ENCODE measurements around the gene ASF1A. TPM values are rescaled to one million over a fixed set of nuclear protein-coding genes. Genes with fewer than 3 reads are reported as not detected.

The ASF1A gene
- total RNA-seq, 4 donors from 2014 or later = 22.2 to 25.9 (median 23.7) TPM

- TF ChIP-seq, protein P1, sequence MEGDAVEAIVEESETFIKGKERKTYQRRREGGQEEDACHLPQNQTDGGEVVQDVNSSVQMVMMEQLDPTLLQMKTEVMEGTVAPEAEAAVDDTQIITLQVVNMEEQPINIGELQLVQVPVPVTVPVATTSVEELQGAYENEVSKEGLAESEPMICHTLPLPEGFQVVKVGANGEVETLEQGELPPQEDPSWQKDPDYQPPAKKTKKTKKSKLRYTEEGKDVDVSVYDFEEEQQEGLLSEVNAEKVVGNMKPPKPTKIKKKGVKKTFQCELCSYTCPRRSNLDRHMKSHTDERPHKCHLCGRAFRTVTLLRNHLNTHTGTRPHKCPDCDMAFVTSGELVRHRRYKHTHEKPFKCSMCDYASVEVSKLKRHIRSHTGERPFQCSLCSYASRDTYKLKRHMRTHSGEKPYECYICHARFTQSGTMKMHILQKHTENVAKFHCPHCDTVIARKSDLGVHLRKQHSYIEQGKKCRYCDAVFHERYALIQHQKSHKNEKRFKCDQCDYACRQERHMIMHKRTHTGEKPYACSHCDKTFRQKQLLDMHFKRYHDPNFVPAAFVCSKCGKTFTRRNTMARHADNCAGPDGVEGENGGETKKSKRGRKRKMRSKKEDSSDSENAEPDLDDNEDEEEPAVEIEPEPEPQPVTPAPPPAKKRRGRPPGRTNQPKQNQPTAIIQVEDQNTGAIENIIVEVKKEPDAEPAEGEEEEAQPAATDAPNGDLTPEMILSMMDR (IDR thresholded peaks at IDR 0.05) = no peak
- no peak for TF ChIP-seq POLR2A (IDR thresholded peaks at IDR 0.05)
- no peaks in the 10 kb centered on the region for H3K27me3 ChIP-seq
- H3K4me1 ChIP-seq = peaks cover 12% of the 10 kb centered on the region in 2 donors
- DNase-seq = no peak
- H3K9me3 ChIP-seq = no peaks in the 10 kb centered on the region
- intact Hi-C loops (cut with DNase I) = no loop called here
- H3K27ac ChIP-seq = no peak overlapping the region
- H3K36me3 ChIP-seq = no peaks in the 10 kb centered on the region
- 100% methylated on average over 1 of the region's 1 CpG for WGBS, 2 donors
- no peak overlapping the region for H3K4me3 ChIP-seq (replicated peaks in 1 of 3)
Measured at GRCh38 chr6:118860363-118860762, 33.6 kb upstream of the ASF1A start.

DNA sequence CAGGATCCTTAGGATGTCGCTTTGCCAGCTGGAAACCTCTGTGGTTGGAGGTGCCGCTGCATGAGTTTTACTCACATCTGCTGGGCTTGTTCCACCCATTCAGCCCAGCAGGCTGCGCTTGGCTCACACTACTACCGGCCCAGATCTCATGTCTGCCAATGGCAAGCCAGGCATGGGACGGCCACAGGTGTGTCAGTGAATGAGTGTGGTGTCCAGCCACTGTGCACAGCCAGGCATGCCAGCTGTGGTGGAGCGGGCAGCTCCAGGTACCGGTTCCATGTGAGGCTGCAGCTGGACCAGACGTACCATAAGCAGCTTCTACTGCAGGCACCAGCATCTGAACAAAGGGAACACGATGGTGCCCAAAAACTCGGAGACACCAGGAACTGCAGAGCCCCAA lies 33.1 kb upstream of the ASF1A start:
- TF ChIP-seq, protein P1 (IDR thresholded peaks at IDR 0.05) = no peak
- TF ChIP-seq POLR2A (IDR thresholded peaks at IDR 0.05) = no peak
- Histone ChIP-seq H3K4me1 (peaks cover 12 to 14% of the 10 kb centered on the region in 2 donors), H3K36me3 (no peaks in the 10 kb centered on the region), H3K27ac (no peak overlapping the region), H3K4me3 (replicated peaks in 1 of 3) (no peak overlapping the region), H3K9me3 (no peaks in the 10 kb centered on the region), H3K27me3 (no peaks in the 10 kb centered on the region)
- WGBS, 2 donors = 96 to 100% methylated on average over 9 to 10 of the region's 10 CpGs
- no peak for DNase-seq
- intact Hi-C loops (cut with DNase I) = no loop called here

GRCh38 chr6:118862443-118862842 lies 31.5 kb upstream of the ASF1A start:
- no peaks in the 10 kb centered on the region for H3K9me3 ChIP-seq
- DNase-seq = no peak
- intact Hi-C loops (cut with DNase I) = no loop called here
- H3K27me3 ChIP-seq = no peaks in the 10 kb centered on the region
- H3K27ac ChIP-seq = no peak overlapping the region
- peaks cover 12 to 14% of the 10 kb centered on the region in 2 donors for H3K4me1 ChIP-seq
- no peak overlapping the region for H3K4me3 ChIP-seq (replicated peaks in 1 of 3)
- TF ChIP-seq, protein P1 (IDR thresholded peaks at IDR 0.05) = no peak
- TF ChIP-seq POLR2A (IDR thresholded peaks at IDR 0.05) = no peak
- 97 to 99% methylated on average over 4 of the region's 4 CpGs for WGBS, 2 donors
- H3K36me3 ChIP-seq = no peaks in the 10 kb centered on the region

DNA sequence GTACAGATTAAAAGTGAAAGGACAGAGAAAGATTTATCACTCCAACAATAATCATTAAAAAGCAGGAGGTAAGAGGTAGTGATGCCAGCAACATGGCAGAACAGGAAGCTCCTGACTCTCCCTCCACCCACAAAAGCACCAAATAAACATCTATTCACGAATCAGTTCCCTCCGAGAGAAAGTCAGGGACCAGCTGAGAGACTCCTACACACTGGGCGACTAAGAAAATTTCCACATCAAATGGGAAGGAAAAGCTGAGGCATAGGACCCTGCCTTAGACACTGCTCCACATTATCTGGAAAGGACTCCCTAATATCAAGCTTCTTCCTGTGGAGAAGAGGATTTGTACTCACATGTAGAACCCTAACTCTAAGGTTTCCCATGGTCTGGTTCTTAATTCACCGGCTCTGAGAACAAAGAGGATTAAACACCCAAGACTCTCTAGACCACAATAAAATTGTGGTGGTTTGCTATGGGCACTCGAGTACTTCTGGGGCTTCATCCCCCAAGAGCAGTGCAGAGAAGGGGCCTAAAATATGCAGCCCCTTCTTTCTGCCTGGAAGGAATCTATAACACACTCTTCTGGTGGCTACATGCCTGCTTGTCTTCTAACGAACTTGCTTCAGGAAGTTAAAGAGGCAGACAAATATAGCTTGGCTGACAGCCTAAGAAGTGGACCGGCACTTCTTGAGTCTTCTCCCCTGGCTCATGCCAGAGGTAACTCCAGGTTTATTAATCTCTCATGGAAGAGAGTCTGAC lies 29.4 kb upstream of the ASF1A start:
- H3K27ac ChIP-seq = no peak overlapping the region
- H3K4me1 ChIP-seq = peaks cover 12 to 14% of the 10 kb centered on the region in 2 donors
- no peaks in the 10 kb centered on the region for H3K36me3 ChIP-seq
- WGBS, 2 donors = 39 to 48% methylated on average over 7 of the region's 7 CpGs
- no peaks in the 10 kb centered on the region for H3K9me3 ChIP-seq
- intact Hi-C loops (cut with DNase I) = no loop called here
- TF ChIP-seq POLR2A (IDR thresholded peaks at IDR 0.05) = no peak
- TF ChIP-seq, protein P1 (IDR thresholded peaks at IDR 0.05) = no peak
- DNase-seq = peak; percentile 35 to 47
- H3K27me3 ChIP-seq = no peaks in the 10 kb centered on the region
- no peak overlapping the region for H3K4me3 ChIP-seq (replicated peaks in 1 of 3)

GRCh38 chr6:118865100-118865391 lies 28.9 kb upstream of the ASF1A start:
- Histone ChIP-seq H3K9me3 (no peaks in the 10 kb centered on the region), H3K4me3 (replicated peaks in 1 of 3) (no peak overlapping the region), H3K27ac (no peak overlapping the region), H3K4me1 (peaks cover 12 to 14% of the 10 kb centered on the region in 2 donors), H3K36me3 (no peaks in the 10 kb centered on the region), H3K27me3 (no peaks in the 10 kb centered on the region)
- 41 to 47% methylated on average over 2 of the region's 2 CpGs for WGBS, 2 donors
- TF ChIP-seq POLR2A (IDR thresholded peaks at IDR 0.05) = no peak
- TF ChIP-seq, protein P1 (IDR thresholded peaks at IDR 0.05) = no peak
- DNase-seq = no peak
- intact Hi-C loops (cut with DNase I) = no loop called here
